Stimulated activated CD8-positive, alpha-beta memory T cell treated with anti-CD3 and anti-CD28 coated beads, Interleukin-12 subunit alpha, Interleukin-12 subunit beta, amount 100 ng/mL, for 24 hours (primary cell): Measurements from ENCODE around the gene VSIG1.

Experiments
- DNase-seq: peaks from one replicate; pipeline ENCODE4 v3.0.0-alpha.2; 2020; ENCODE audit errors: extremely low read depth

The VSIG1 gene

GRCh38 chrX:108044554-108045256 is at the start of gene VSIG1:
Gene VSIG1 (plus strand): TSS chrX:108045065. CDS start chrX:108045131, 66 bp downstream.
- DNase-seq = no peak

- DNase-seq = no peak
Observed at GRCh38 chrX:107996124-107996523, 48.7 kb upstream of the VSIG1 start.

- DNase-seq = no peak
Observed at GRCh38 chrX:108000751-108001150, 44.1 kb upstream of the VSIG1 start.

- DNase-seq = no peak
Observed at GRCh38 chrX:108001218-108001814, 43.5 kb upstream of the VSIG1 start.

- DNase-seq = no peak
Observed at GRCh38 chrX:108018656-108019381, 26.0 kb upstream of the VSIG1 start.

GRCh38 chrX:108019382-108019875 is 25.4 kb upstream of the VSIG1 start:
- no peak for DNase-seq

- no peak for DNase-seq
Observed at GRCh38 chrX:108020631-108021030, 24.2 kb upstream of the VSIG1 start.

- no peak for DNase-seq
Observed at GRCh38 chrX:108022491-108023089, 22.3 kb upstream of the VSIG1 start.

GRCh38 chrX:108025376-108025775 is 19.5 kb upstream of the VSIG1 start:
- DNase-seq = no peak

- no peak for DNase-seq
Observed at GRCh38 chrX:108025954-108026600, 18.8 kb upstream of the VSIG1 start.

GRCh38 chrX:108028854-108029253 is 16.0 kb upstream of the VSIG1 start:
- no peak for DNase-seq

GRCh38 chrX:108029928-108030711 is 14.7 kb upstream of the VSIG1 start:
- no peak for DNase-seq

GRCh38 chrX:108032944-108033343 is 11.9 kb upstream of the VSIG1 start:
- no peak for DNase-seq

- DNase-seq = no peak
Observed at GRCh38 chrX:108033890-108034289, 11.0 kb upstream of the VSIG1 start.

- DNase-seq = no peak
Observed at GRCh38 chrX:108034725-108035124, 10.1 kb upstream of the VSIG1 start.

- DNase-seq = no peak
Observed at GRCh38 chrX:108036298-108036973, 8.4 kb upstream of the VSIG1 start.

GRCh38 chrX:108049649-108050048 is 4.8 kb downstream of the VSIG1 start:
- no peak for DNase-seq

- no peak for DNase-seq
Observed at GRCh38 chrX:108053218-108053617, 8.4 kb downstream of the VSIG1 start.

- no peak for DNase-seq
Observed at GRCh38 chrX:108055546-108055945, 10.7 kb downstream of the VSIG1 start.

GRCh38 chrX:108059801-108060200 is 14.9 kb downstream of the VSIG1 start:
- DNase-seq = no peak
